PC-3 (cell line): ENCODE results near the gene BRD9. TPM values are rescaled to one million over a fixed set of nuclear protein-coding genes. Genes with fewer than 3 reads are reported as not detected.
A peak's percentile ranks its signal among the peaks of the same experiment; 100 is the strongest.
"Not testable (repeated sequence)": the region's sequence is repeated elsewhere in the genome, so short reads cannot be mapped to it uniquely, and the experiment has no call there.

ENCODE experiments used
- ATAC-seq: fragments of 200-7000 bp; cut with Tn5 transposase; 2 replicates; pipeline ENCODE4 v1.9.1; 2020; ENCODE audit warnings: mild to moderate bottlenecking, moderate library complexity
- BruUV-seq: library from RNA; stranded (reverse); fragments of 400-500 nt; replicated peaks from 2 replicates; lab custom pipeline; 2021; lab: Mats Ljungman, UMichigan
- CTCF ChIA-PET: fragments of 300-600 bp; sonication (Branson Sonifier 250); formaldehyde crosslinking; loops from one replicate; lab custom pipeline; 2022; ENCODE audit warnings: antibody characterized with exemption; lab: Charles Lee
- POLR2A ChIA-PET: fragments of 300-600 bp; sonication (Branson Sonifier 250); formaldehyde crosslinking; loops from one replicate; lab custom pipeline; 2022; ENCODE audit warnings: antibody characterized with exemption; ENCODE audit not compliant: unreplicated experiment; lab: Charles Lee
- DNase-seq: peaks from one replicate; pipeline ENCODE4 v3.0.0-alpha.2; 2015
- H2AFZ ChIP-seq: fragments of 300-600 bp; sonication (generic); 2 replicates; pipeline ENCODE4 v1.6.0; 2016; ENCODE audit warnings: antibody characterized with exemption, low read length
- H3F3A ChIP-seq: fragments of 300-600 bp; sonication (generic); one replicate; pipeline ENCODE4 v1.6.0; 2017; ENCODE audit warnings: antibody characterized with exemption, low read length, control low read depth, mild to moderate bottlenecking; ENCODE audit not compliant: unreplicated experiment
- H3K27ac ChIP-seq: fragments of 300-600 bp; sonication (generic); 2 replicates; pipeline ENCODE4 v1.5.1; 2016; ENCODE audit warnings: mild to moderate bottlenecking, low read length
- H3K27me3 ChIP-seq: fragments of 300-600 bp; sonication (generic); 2 replicates; pipeline ENCODE4 v1.6.1; 2016; ENCODE audit warnings: low read length, mixed read lengths
- H3K36me3 ChIP-seq: fragments of 300-600 bp; sonication (generic); 2 replicates; pipeline ENCODE4 v1.6.1; 2016; ENCODE audit warnings: low read depth, mixed run types, low read length, mixed read lengths
- H3K4me1 ChIP-seq: fragments of 300-600 bp; sonication (generic); 2 replicates; pipeline ENCODE4 v1.5.1; 2016; ENCODE audit warnings: low read length; ENCODE audit not compliant: insufficient read depth
- H3K4me2 ChIP-seq: fragments of 300-600 bp; sonication (generic); 2 replicates; pipeline ENCODE4 v1.6.0; 2016; ENCODE audit warnings: low read length
- H3K4me3 ChIP-seq: fragments of 300-600 bp; sonication (generic); 2 replicates; pipeline ENCODE4 v1.5.1; 2016; ENCODE audit warnings: mild to moderate bottlenecking, low read length, mixed read lengths
- H3K79me2 ChIP-seq: fragments of 300-600 bp; sonication (generic); 2 replicates; pipeline ENCODE4 v1.6.1; 2017; ENCODE audit warnings: low read length, mixed read lengths
- H3K9ac ChIP-seq: fragments of 300-600 bp; sonication (generic); 2 replicates; pipeline ENCODE4 v1.6.0; 2016; ENCODE audit warnings: mild to moderate bottlenecking, low read length
- H3K9me2 ChIP-seq: fragments of 300-600 bp; sonication (generic); replicated peaks from 2 replicates; pipeline ENCODE4 v1.6.1; 2016; ENCODE audit warnings: mixed run types, low read length, mixed read lengths
- H3K9me3 ChIP-seq: fragments of 300-600 bp; sonication (generic); 2 replicates; pipeline ENCODE4 v1.6.1; 2016; ENCODE audit warnings: low read length, mixed read lengths
- H4K20me1 ChIP-seq: fragments of 300-600 bp; sonication (generic); 2 replicates; pipeline ENCODE4 v1.6.1; 2016; ENCODE audit warnings: low read length, mixed read lengths
- intact Hi-C: fragments of 100-400 bp; cut with micrococcal nuclease; formaldehyde crosslinking; loops from 2 replicates; pipeline ENCODE4 v1.9.0; 2023
- total RNA-seq: library from RNA; depleted of rRNA; stranded (reverse); fragments of >200 nt; gene quantifications from 2 replicates; pipeline ENCODE4 v1.2.3, GENCODE V29; 2014

Gene BRD9
- total RNA-seq, 1 experiment from 2014 or later = 50.4 TPM

DNA sequence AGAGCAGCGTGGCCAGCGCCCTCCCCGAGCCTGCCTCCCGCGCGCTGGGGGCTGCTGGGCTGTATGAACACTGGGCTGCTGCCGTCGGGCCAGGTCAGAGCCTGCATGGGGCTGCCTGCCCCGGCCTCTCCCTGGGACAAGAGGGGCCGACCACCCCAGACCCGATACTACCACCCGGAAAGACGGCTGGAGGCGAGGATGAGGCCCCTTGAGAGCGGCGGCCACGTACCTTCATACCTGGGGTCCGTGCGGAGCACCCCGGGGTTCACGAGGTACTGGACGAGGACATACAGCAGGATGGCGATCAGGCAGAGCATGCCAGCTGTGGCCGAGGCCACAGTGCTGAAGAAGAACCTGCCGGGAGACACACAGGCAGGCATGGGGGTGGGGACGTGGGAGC, 49.2 kb downstream of the BRD9 start:
- H3K27me3 ChIP-seq, intact Hi-C loops, H3K4me2 ChIP-seq, POLR2A ChIA-PET, BruUV-seq, H2AFZ ChIP-seq, ATAC-seq, H3K9me2 ChIP-seq, CTCF ChIA-PET, H3K79me2 ChIP-seq, H3K4me1 ChIP-seq, H3K9me3 ChIP-seq, H3K27ac ChIP-seq, H4K20me1 ChIP-seq, DNase-seq, H3K9ac ChIP-seq, H3K36me3 ChIP-seq, H3K4me3 ChIP-seq, H3F3A ChIP-seq: not testable (repeated sequence)

DNA sequence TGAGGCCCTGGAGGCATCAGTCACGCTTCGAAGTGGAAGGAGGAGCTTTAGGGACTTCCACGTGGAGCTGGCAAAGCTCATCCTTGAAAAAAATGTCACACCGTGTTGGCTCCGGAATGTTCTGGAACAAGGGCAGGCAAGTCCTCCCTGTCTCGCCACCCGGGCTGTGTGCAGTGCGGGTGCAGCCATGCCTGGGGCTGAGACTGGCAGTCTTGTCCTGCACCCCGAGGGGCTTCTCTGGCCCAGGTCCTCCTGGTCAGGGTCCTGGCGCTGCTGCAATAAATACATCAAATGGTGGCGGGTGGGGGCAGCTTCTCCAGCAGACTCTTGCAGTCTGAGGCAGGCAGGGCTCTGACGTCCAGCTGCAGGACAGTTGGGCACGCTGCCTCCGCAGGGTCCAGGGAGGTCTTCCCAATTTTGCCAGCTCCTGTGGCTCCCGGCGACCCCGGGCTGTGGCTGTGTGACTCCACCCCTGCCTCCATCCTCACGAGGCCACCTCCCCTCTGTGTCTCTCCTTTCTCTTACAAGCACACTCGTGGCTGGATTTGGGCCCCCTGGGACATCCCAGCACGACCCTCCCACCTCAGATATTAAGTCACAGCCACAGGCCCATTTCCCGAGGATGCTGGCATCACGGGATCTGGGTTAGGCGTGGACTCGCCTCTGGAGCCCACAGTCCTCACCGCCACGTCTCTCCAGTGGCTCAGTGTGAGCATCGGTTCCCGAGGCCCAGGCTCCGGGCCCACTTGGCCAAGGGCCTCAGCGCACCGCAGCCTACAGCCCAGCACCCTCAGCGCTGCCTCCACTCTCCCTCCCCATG, 50.0 kb downstream of the BRD9 start:
- H2AFZ ChIP-seq, H3K4me2 ChIP-seq, H3K27ac ChIP-seq, H3K79me2 ChIP-seq, intact Hi-C loops, H3K4me1 ChIP-seq, H3F3A ChIP-seq, H3K9me2 ChIP-seq, BruUV-seq, H3K36me3 ChIP-seq, POLR2A ChIA-PET, H3K27me3 ChIP-seq, H3K9me3 ChIP-seq, DNase-seq, H4K20me1 ChIP-seq, ATAC-seq, H3K4me3 ChIP-seq, H3K9ac ChIP-seq, CTCF ChIA-PET: not testable (repeated sequence)

DNA sequence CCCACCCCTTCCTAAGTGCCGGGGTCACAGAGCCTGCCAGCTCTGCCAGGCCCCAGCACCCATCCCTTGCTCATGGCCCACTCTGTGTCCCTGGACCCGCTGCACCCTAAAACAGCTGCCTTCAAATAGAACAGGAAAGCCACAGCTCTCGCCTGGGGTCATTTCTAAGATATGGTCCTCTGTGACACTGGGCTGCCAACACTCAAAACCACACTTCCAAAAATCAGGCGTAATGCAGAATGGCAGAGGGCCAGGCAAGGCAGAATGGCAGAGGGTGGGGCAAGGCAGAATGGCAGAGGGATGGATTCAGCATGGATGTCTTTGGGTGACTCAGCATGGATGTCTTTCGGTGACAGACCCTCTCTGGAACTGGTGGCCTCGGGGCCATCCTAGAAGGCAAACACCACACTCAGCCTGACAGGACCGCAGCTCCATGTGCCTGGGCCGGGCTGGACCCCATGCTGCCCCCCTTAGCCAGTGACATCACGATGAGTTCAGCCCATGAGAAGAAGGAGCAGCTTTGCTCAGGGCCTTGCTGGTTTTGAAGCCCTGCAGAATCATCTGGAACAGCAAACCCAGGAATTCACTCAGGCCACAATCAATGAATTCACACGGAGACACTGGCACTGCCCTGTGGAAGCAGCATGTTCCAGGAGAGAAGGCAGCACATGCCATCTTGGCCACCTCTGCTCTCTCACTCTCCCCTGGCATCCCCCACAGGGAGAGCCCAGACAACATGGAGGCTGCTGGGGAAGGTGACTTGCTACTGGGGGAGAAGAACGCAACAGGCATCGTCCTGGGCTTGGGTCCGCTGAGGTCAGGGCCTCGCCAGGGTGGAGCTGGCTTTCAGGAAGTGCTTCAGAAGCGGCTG, 50.8 kb downstream of the BRD9 start:
- H4K20me1 ChIP-seq, H3K27me3 ChIP-seq, H3K4me1 ChIP-seq, H3K79me2 ChIP-seq, H3K9me2 ChIP-seq, intact Hi-C loops, CTCF ChIA-PET, DNase-seq, H3K9me3 ChIP-seq, POLR2A ChIA-PET, H3K4me3 ChIP-seq, H2AFZ ChIP-seq, H3K36me3 ChIP-seq, H3K4me2 ChIP-seq, H3F3A ChIP-seq, H3K9ac ChIP-seq, ATAC-seq, H3K27ac ChIP-seq, BruUV-seq: not testable (repeated sequence)

DNA sequence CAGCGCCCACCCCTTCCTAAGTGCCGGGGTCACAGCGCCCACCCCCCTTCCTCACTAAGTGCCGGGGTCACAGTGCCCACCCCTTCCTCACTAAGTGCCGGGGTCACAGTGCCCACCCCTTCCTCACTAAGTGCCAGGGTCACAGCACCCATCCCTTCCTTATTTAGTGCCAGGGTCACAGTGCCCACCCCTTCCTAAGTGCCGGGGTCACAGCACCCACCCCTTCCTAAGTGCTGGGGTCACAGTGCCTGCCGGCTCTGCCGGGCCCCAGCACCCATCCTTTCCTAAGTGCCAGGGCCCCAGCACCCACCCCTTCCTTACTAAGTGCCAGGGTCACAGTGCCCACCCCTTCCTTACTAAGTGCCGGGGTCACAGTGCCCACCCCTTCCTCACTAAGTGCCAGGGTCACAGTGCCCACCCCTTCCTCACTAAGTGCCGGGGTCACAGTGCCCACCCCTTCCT, 51.6 kb downstream of the BRD9 start:
- H3K9me3 ChIP-seq, BruUV-seq, CTCF ChIA-PET, DNase-seq, H3K9me2 ChIP-seq, ATAC-seq, H3K4me2 ChIP-seq, H3K36me3 ChIP-seq, POLR2A ChIA-PET, H3K79me2 ChIP-seq, H3F3A ChIP-seq, H3K4me1 ChIP-seq, H3K4me3 ChIP-seq, H3K27ac ChIP-seq, H3K27me3 ChIP-seq, H4K20me1 ChIP-seq, H2AFZ ChIP-seq, intact Hi-C loops, H3K9ac ChIP-seq: not testable (repeated sequence)

DNA sequence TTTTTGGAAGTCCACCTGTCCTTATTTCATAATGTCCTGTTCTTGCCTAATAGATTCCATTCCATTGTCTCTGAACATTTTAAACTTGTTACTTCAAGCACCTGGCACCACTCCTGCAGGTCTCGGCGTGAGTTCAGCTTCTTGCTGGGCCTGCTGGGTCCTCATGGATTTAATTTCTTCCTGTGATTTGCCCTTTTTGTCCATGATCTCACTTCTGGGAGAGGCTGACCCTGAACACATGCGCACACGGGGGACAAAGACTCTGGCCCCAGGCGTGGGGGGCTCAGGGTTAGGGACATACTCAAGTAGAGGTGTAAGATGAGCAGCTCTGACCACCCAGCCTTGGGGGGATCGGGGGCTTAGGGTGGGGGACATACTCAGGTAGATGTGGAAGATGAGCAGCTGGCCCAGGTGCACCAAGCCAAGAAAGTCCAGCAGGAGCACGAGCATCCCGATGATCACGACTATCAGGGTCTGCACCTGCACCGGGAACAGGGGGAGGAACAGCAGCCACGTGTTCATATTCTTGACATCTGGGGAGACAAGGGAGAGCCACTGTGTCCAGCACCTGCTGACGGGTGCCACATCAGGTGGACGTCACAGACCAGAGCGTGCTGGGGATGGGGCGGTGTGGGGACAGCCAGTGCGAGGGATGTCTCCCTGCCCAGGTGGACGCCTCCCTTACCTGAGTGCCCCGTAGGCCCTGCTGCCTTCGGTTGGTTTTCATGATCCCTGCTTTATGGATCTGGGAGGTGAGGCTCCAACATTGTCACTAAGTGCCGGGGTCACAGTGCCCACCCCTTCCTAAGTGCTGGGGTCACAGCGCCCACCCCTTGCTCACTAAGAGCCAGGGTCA, 52.3 kb downstream of the BRD9 start:
- BruUV-seq, DNase-seq, POLR2A ChIA-PET: not testable (repeated sequence)

DNA sequence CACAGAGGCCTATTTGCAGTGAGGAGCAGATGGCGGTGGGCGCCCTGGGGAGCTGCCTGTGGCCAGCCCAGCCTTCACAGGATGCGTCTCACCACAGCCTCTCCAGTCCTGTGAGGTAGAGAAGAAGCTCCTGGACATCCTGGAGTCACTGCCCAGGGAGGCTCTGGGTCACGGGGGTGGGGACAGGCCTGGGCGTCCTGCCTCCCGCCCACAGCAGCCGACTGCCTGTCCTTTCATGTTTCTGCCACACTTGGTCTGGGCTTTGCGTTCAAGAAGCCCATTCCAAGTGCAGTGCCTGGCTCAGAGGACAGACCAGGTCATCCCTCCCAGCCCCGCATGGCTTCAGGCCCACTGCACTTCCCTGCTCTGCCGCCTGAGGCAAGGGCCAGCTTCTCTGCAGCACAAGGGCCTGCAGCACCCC, 54.2 kb downstream of the BRD9 start:
- DNase-seq, H3K27me3 ChIP-seq, H3F3A ChIP-seq, H3K9me2 ChIP-seq, CTCF ChIA-PET, H2AFZ ChIP-seq, intact Hi-C loops, H3K4me1 ChIP-seq, H3K4me3 ChIP-seq, H3K4me2 ChIP-seq, H3K36me3 ChIP-seq, H3K9me3 ChIP-seq, H4K20me1 ChIP-seq, POLR2A ChIA-PET, H3K27ac ChIP-seq, H3K9ac ChIP-seq, BruUV-seq, H3K79me2 ChIP-seq: not testable (repeated sequence)
- ATAC-seq = peak; percentile 42; the same call in 1 of the 2 replicates

More for the DNA sequence above, 52.3 kb downstream of the BRD9 start:
- H2AFZ ChIP-seq, H3K27me3 ChIP-seq, H3F3A ChIP-seq, H3K9me2 ChIP-seq, H4K20me1 ChIP-seq, H3K9ac ChIP-seq, H3K9me3 ChIP-seq, intact Hi-C loops, ATAC-seq, H3K36me3 ChIP-seq, CTCF ChIA-PET, H3K4me1 ChIP-seq, H3K27ac ChIP-seq, H3K4me3 ChIP-seq, H3K4me2 ChIP-seq, H3K79me2 ChIP-seq: not testable (repeated sequence)
